OCI-LY3 (cell line): ENCODE data around the gene RAD51AP2.
"Not testable (repeated sequence)": the region's sequence is repeated elsewhere in the genome, so short reads cannot be mapped to it uniquely, and the experiment has no call there.

Experiments
- H2AFZ ChIP-seq: fragments of 200-600, 300-600 bp; shearing (Covaris generic); 2 replicates; pipeline ENCODE4 v1.6.0; 2014; ENCODE audit warnings: antibody characterized with exemption, low read depth, low read length
- H3K27ac ChIP-seq: fragments of 200-600, 300-600 bp; sonication (generic); 2 replicates; pipeline ENCODE4 v1.5.1; 2014; ENCODE audit warnings: mild to moderate bottlenecking, low read length, moderate library complexity, mixed read lengths
- H3K27me3 ChIP-seq: fragments of 200-600, 300-600 bp; sonication (generic); 2 replicates; pipeline ENCODE4 v1.6.1; 2014; ENCODE audit warnings: low read depth, low read length, mixed read lengths
- H3K36me3 ChIP-seq: fragments of 200-600, 300-600 bp; sonication (generic); replicated peaks from 2 replicates; pipeline ENCODE3; 2014; ENCODE audit warnings: low read depth, low read length, mixed read lengths
- H3K4me1 ChIP-seq: fragments of 300-600, 200-600 bp; sonication (generic); 2 replicates; pipeline ENCODE4 v1.6.1; 2014; ENCODE audit warnings: low read length, mixed read lengths
- H3K4me2 ChIP-seq: fragments of 200-600, 300-600 bp; sonication (generic); 2 replicates; pipeline ENCODE4 v1.6.1; 2014; ENCODE audit warnings: low read length, mixed read lengths
- H3K4me3 ChIP-seq: fragments of 300-600, 200-600 bp; sonication (generic); 2 replicates; pipeline ENCODE4 v1.5.1; 2014; ENCODE audit warnings: antibody characterized with exemption, mild to moderate bottlenecking, low read length, moderate library complexity
- H3K79me2 ChIP-seq: fragments of 300-600, 200-600 bp; shearing (Covaris generic); 2 replicates; pipeline ENCODE4 v1.6.1; 2014; ENCODE audit warnings: mild to moderate bottlenecking, low read length, mixed read lengths
- H3K9ac ChIP-seq: fragments of 300-600, 200-600 bp; shearing (Covaris generic); 2 replicates; pipeline ENCODE4 v1.6.0; 2014; ENCODE audit warnings: mild to moderate bottlenecking, low read length, moderate library complexity
- H3K9me3 ChIP-seq: fragments of 200-600, 300-600 bp; shearing (Covaris generic); 2 replicates; pipeline ENCODE4 v1.6.1; 2014; ENCODE audit warnings: low read length, mixed read lengths; ENCODE audit not compliant: insufficient read depth
- H4K20me1 ChIP-seq: fragments of 200-600, 300-600 bp; sonication (generic); 2 replicates; pipeline ENCODE4 v1.6.1; 2016; ENCODE audit warnings: low read length, mixed read lengths; ENCODE audit not compliant: insufficient read depth
- CTCF ChIP-seq: fragments of 200-600, 300-600 bp; sonication (generic); IDR thresholded peaks from 2 replicates; pipeline ENCODE4 v1.5.1; 2014; ENCODE audit warnings: antibody characterized with exemption, low read length, low read depth
- EZH2phosphoT487 ChIP-seq: fragments of 200-600 bp; shearing (Covaris generic); IDR thresholded peaks from 2 replicates; pipeline ENCODE4 v1.6.1; 2018; ENCODE audit warnings: antibody characterized with exemption, mixed run types, low read depth

The RAD51AP2 gene

GRCh38 chr2:17506736-17507616 is 11.3 kb downstream of the RAD51AP2 start:
- Histone ChIP-seq H3K9ac (no peak overlapping the region), H3K27me3 (no peaks in the 10 kb centered on the region), H3K9me3 (no peaks in the 10 kb centered on the region), H3K4me2 (no peak overlapping the region), H3K36me3 (no peaks in the 10 kb centered on the region), H3K4me3 (no peak overlapping the region), H2AFZ (no peak overlapping the region), H4K20me1 (no peaks in the 10 kb centered on the region), H3K27ac (no peak overlapping the region), H3K4me1 (no peaks in the 10 kb centered on the region), H3K79me2 (no peaks in the 10 kb centered on the region)
- TF ChIP-seq CTCF (no peak), EZH2phosphoT487 (no peak)

GRCh38 chr2:17497718-17498117 is 20.5 kb downstream of the RAD51AP2 start:
- no peaks in the 10 kb centered on the region for H3K36me3 ChIP-seq
- no peak overlapping the region for H3K27ac ChIP-seq
- TF ChIP-seq CTCF (no peak), EZH2phosphoT487 (no peak)
- H3K4me1 ChIP-seq = peaks cover 7% of the 10 kb centered on the region
- no peaks in the 10 kb centered on the region for H4K20me1 ChIP-seq
- no peak overlapping the region for H2AFZ ChIP-seq
- H3K79me2 ChIP-seq = no peaks in the 10 kb centered on the region
- no peak overlapping the region for H3K4me3 ChIP-seq
- H3K27me3 ChIP-seq = no peaks in the 10 kb centered on the region
- no peak overlapping the region for H3K9ac ChIP-seq
- no peaks in the 10 kb centered on the region for H3K9me3 ChIP-seq
- H3K4me2 ChIP-seq = no peak overlapping the region

GRCh38 chr2:17495590-17495989 is 22.6 kb downstream of the RAD51AP2 start:
- H3K9ac ChIP-seq = no peak overlapping the region
- H3K79me2 ChIP-seq = no peaks in the 10 kb centered on the region
- H3K4me3 ChIP-seq = no peak overlapping the region
- H3K27me3 ChIP-seq = no peaks in the 10 kb centered on the region
- no peak overlapping the region for H3K27ac ChIP-seq
- no peak overlapping the region for H2AFZ ChIP-seq
- no peak overlapping the region for H3K4me2 ChIP-seq
- H4K20me1 ChIP-seq = no peaks in the 10 kb centered on the region
- H3K36me3 ChIP-seq = no peaks in the 10 kb centered on the region
- peaks cover 7% of the 10 kb centered on the region for H3K4me1 ChIP-seq
- TF ChIP-seq CTCF = no peak
- TF ChIP-seq EZH2phosphoT487 = no peak
- no peaks in the 10 kb centered on the region for H3K9me3 ChIP-seq

- H3K9me3 ChIP-seq = not testable (repeated sequence)
Observed at GRCh38 chr2:17490165-17490564, 28.1 kb downstream of the RAD51AP2 start.

GRCh38 chr2:17488610-17489009 is 29.6 kb downstream of the RAD51AP2 start:
- not testable (repeated sequence) for H3K4me3 ChIP-seq, H3K4me1 ChIP-seq, H3K4me2 ChIP-seq, H2AFZ ChIP-seq, H4K20me1 ChIP-seq, H3K27me3 ChIP-seq, H3K36me3 ChIP-seq, H3K79me2 ChIP-seq, H3K9me3 ChIP-seq, H3K27ac ChIP-seq, H3K9ac ChIP-seq

More at GRCh38 chr2:17490165-17490564, 28.1 kb downstream of the RAD51AP2 start:
- not testable (repeated sequence) for H3K9ac ChIP-seq, H2AFZ ChIP-seq, H3K36me3 ChIP-seq, H4K20me1 ChIP-seq, H3K4me1 ChIP-seq, H3K27me3 ChIP-seq, H3K4me2 ChIP-seq, H3K79me2 ChIP-seq, H3K27ac ChIP-seq, H3K4me3 ChIP-seq
